Gastroesophageal sphincter (tissue), 3 donors: Measurements from ENCODE around the gene PFN2.

ENCODE experiments used
- EP300 ChIP-seq: sonication (generic); formaldehyde crosslinking; IDR thresholded peaks from one replicate; pipeline ENCODE4 v1.6.1; 2017; ENCODE audit warnings: antibody characterized with exemption, mild to moderate bottlenecking
- POLR2AphosphoS5 ChIP-seq: sonication (generic); formaldehyde crosslinking; IDR thresholded peaks from one replicate; pipeline ENCODE4 v1.6.1; 2017; ENCODE audit warnings: antibody characterized with exemption
- TF ChIP-seq, protein P1 (sequence below), 4 experiments: fragments of 200-600 bp in 2 of 4; fragments of 450-650 bp in 2 of 4; sonication (generic) in 1 of 4; IDR thresholded peaks; one replicate each; pipeline ENCODE4 v1.5.1; 2017 to 2019; ENCODE audit warnings: antibody characterized with exemption in 4 of 4, mild to moderate bottlenecking in 2 of 4, moderate library complexity in 2 of 4

DNA sequence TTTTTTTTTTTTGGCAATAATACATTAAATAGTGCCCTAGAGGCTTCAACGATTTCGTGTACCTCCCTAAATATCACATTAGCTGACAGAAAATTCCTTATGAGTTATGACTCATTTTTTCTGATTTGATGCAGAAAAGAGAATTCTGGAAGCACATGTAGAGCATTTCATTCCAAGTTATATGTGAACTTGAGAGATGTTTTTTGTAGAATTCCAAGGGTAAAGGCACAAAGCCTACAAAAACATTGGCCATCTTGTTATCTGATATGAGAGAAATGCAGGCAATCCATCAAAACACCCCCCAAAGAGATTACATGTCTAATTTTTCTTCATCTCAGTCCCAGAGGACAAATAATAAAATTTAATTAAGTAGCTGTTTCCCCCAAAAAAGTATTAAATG, 6.7 kb upstream of the PFN2 start:
- TF ChIP-seq EP300 = no peak
- TF ChIP-seq, protein P1, sequence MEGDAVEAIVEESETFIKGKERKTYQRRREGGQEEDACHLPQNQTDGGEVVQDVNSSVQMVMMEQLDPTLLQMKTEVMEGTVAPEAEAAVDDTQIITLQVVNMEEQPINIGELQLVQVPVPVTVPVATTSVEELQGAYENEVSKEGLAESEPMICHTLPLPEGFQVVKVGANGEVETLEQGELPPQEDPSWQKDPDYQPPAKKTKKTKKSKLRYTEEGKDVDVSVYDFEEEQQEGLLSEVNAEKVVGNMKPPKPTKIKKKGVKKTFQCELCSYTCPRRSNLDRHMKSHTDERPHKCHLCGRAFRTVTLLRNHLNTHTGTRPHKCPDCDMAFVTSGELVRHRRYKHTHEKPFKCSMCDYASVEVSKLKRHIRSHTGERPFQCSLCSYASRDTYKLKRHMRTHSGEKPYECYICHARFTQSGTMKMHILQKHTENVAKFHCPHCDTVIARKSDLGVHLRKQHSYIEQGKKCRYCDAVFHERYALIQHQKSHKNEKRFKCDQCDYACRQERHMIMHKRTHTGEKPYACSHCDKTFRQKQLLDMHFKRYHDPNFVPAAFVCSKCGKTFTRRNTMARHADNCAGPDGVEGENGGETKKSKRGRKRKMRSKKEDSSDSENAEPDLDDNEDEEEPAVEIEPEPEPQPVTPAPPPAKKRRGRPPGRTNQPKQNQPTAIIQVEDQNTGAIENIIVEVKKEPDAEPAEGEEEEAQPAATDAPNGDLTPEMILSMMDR (IDR thresholded peaks at IDR 0.05) = no peak
- TF ChIP-seq POLR2AphosphoS5 = no peak
